ENCODE data around the gene CIAO2B.
"Not testable (repeated sequence)": the region's sequence is repeated elsewhere in the genome, so short reads cannot be mapped to it uniquely, and the experiment has no call there.

Gene CIAO2B

GRCh38 chr16:66936889-66937554 lies 2.8 kb upstream of the CIAO2B start:
- no peak for DNase-seq

- DNase-seq: no peak
Measured at GRCh38 chr16:66936462-66936861, 2.3 kb upstream of the CIAO2B start.

- no peak for DNase-seq
Measured at GRCh38 chr16:66935314-66936011, 1.3 kb upstream of the CIAO2B start, which contains the start of gene CES2. Gene CES2 (plus strand): TSS chr16:66935516. CDS start chr16:66935636, 120 bp downstream.

GRCh38 chr16:66934839-66935313 lies 674 bp upstream of the CIAO2B start:
- not testable (repeated sequence) for DNase-seq

GRCh38 chr16:66933776-66934137 lies 445 bp downstream of the CIAO2B start:
- DNase-seq: no peak

- no peak for DNase-seq
Measured at GRCh38 chr16:66932076-66932475, 2.1 kb downstream of the CIAO2B start.

- DNase-seq: no peak
Measured at GRCh38 chr16:66931665-66932064, 2.5 kb downstream of the CIAO2B start.

GRCh38 chr16:66930189-66930588 lies 4.0 kb downstream of the CIAO2B start:
- DNase-seq: no peak

- DNase-seq: no peak
Measured at GRCh38 chr16:66928702-66929388, 5.4 kb downstream of the CIAO2B start.

GRCh38 chr16:66927918-66928649 lies 6.1 kb downstream of the CIAO2B start:
- DNase-seq: no peak

GRCh38 chr16:66926961-66927436 lies 7.2 kb downstream of the CIAO2B start:
- no peak for DNase-seq

GRCh38 chr16:66926171-66926947 lies 7.8 kb downstream of the CIAO2B start:
- DNase-seq: no peak

GRCh38 chr16:66925322-66925840 lies 8.8 kb downstream of the CIAO2B start, which contains the start of gene RRAD:
Gene RRAD (minus strand): TSS chr16:66925535. CDS start chr16:66925179, 356 bp downstream.
- no peak for DNase-seq

- no peak for DNase-seq
Measured at GRCh38 chr16:66924527-66925321, 9.5 kb downstream of the CIAO2B start.

- DNase-seq: peak; percentile 50
Measured at GRCh38 chr16:66923866-66924265, 10.3 kb downstream of the CIAO2B start.

- peak; percentile 49 for DNase-seq
Measured at GRCh38 chr16:66923247-66923731, 10.9 kb downstream of the CIAO2B start.

- no peak for DNase-seq
Measured at GRCh38 chr16:66921729-66922450, 12.3 kb downstream of the CIAO2B start.

GRCh38 chr16:66920924-66921680 lies 13.1 kb downstream of the CIAO2B start:
- no peak for DNase-seq

GRCh38 chr16:66920299-66920590 lies 14.0 kb downstream of the CIAO2B start:
- no peak for DNase-seq

Data from DMS153 (cell line).